HG03159 (cell line): Measurements from ENCODE around the gene STING1.
"Not testable (repeated sequence)": the region's sequence is repeated elsewhere in the genome, so short reads cannot be mapped to it uniquely, and the experiment has no call there.

Experiments
- ATAC-seq: cut with Tn5 transposase; IDR thresholded peaks from one replicate; pipeline ENCODE4 v1.9.1; 2021; ENCODE audit warnings: mild to moderate bottlenecking, moderate library complexity; ENCODE audit not compliant: unreplicated experiment

The STING1 gene

DNA sequence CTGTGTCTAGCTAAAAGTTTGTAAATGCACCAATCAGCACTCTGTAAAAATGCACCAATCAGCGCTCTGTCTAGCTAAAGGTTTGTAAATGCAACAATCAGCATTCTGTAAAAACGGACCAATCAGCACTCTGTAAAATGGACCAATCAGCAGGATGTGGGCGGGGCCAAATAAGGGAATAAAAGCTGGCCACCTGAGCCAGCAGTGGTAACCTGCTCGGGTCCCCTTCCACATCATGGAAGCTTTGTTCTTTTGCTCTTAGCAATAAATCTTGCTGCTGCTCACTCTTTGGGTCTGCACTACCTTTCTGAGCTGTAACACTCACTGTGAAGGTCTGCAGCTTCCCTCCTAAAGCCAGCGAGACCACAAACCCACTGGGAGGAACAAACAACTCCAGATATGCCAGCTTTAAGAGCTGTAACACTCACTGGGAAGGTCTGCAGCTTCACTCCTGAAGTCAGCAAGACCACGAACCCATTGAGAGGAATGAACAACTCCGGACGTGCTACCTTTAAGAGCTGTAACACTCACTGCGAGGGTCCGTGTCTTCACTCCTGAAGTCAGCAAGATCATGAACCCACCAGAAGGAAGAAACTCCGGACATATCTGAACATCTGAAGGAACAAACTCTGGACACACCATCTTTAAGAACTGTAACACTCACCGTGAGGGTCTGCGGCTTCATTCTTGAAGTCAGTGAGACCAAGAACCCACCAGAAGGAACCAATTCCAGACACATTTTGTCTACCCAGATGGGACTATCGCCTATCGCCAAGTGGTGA lies 20.7 kb upstream of the STING1 start:
- ATAC-seq = not testable (repeated sequence)

DNA sequence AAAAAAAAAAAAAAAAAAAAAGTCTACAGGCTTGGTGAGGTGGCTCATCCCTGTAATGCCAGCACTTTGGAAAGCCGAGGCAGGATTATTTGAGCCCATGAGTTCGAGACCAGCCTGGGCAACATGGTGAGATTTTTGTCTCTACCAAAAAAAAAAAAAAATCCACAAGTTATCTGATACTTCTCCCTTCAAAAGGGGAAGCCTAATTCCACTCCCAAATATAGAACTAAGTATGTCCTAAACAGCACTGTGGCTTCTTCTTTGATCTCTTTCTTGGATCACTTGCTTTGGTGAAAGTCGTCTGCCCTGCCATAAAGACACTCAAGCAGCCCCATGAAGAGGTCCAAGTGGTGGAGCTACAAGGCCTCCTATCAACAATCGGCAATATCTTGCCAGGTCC lies 18.8 kb upstream of the STING1 start:
- ATAC-seq = no peak

DNA sequence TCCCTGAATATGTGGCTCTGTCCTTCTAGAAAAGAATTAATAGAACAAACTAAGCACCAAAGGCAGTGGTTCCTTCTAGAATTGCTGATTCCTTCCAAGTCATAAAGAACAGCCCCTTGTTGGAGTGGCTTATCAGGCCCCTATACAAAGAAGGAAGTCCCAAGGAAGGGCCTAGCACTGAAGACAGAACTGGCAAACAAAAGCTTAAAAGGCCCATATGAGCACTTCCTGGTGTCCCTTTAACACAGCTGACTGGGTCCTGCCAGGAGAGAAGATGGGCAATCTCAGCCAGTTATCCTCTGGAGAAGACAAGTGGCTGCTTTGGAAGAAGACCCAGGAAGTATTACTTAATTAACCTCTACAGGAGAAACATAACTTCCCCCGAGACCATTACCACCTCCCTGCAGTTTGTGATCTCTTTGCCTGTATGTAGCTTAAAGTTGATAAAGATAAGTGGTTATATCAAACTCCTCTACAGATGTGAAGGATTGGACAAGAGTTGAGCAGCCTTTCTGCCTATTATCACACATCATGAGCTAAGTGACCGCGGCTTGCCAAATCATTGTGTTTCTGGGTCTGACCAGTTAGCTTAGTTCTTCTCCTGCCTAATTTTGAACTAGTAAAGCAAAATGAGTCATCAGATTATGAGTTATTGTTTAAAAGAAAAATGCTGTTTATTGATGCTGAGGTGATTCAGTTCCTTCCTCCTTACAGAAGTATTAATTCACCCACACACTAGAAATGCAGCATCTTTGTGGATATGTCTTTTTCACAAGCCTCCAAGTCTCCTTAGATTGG lies 13.3 kb upstream of the STING1 start:
- ATAC-seq = no peak

DNA sequence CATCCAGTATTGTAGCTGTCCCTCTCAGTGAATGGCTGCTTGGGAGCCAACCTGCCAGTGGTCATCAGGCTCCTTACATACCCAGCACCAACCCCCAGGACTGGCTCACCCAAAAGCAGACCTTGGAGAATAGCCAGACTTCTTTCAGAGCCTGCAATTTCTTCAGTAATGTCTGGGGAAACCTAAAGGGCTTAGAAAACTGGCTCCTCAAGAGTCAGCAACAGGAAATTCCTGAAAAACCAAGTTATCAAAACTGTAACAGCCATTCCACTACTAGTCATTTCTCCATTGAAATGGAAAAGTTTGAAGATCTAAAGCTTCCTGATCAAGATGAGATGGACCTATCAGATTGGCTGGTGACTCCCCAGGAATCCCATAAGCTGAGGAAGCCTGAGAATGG lies 12.3 kb upstream of the STING1 start:
- no peak for ATAC-seq

DNA sequence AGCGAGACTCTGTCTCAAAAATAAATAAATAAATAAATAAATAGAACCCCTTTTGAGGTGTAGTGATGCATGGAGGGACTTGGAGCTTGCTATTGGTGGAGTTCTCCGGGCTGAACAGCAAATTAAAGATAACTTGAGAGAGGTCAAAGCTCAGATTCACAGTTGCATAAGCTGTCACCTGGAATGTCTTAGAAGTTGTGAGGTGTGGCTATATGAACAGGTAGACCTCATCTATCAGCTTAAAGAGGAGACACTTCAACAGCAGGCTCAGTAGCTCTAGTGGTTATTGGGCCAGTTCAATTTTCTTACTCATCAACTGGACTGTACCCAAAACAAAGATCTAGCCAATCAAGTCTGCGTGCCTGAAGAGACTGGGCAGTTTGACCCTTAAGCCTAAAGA lies 11.7 kb upstream of the STING1 start:
- ATAC-seq = no peak

DNA sequence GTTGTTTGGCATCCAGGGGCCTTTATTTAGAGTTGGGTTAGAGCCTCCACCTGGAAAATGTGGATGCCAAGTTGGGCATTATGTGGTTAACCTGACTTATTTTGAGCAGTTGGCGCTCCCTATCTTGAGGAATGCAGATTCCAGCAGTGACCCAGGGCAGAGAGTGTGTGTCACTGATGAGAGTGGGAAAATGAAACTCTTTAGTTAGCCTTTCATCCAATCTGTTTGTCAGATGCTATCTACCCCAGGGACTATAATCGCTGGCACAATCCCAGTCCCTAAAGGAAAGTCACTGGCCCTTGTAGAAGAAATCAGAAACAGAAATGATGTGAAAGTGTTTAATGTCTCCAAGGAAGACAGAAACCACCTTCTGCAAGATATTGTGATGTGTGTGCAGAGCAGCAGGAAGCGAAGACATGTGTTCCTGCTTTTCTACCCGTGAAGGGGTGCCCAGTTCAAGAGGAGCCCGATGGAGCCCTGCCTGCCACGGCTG lies 10.2 kb upstream of the STING1 start:
- ATAC-seq = no peak

DNA sequence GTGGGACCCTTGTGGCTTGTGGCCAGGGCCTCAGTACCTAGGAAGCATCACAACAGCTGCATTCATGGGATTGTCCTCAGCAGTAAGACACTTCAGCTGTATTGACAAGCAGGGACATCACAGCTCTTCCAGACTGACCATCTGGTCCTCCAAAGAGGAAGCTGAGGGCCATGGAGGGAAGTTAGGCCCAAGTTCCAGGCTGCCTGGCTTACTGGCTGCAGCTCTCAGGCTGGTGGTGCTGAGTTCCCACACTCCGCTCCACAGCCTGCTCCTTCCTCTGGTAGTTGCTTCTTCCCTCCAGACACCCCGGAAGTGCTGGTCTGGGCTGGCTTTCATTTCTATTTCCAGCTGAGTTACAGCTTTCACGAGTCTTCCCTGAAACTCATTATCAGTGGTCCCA lies 5.7 kb upstream of the STING1 start:
- no peak for ATAC-seq

DNA sequence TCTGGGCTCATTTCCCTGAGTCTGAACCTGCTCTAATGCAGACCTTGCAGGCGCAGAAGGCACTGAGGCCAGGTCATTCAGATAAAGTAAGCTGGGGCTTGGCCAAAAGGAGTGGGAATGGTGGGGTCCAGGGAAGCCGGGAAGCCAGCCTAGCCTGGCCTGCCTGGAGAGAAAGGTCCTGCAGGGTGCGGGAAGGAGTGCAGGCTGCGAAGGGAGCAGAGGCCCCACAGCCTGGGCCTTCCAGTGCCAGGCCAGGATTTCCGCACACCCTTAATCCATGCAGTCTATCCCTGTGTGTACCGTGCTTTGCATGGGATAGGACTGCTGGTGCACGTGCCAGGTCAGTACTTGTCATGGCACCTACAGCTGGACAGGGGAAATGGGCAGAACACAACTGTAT lies 3.6 kb upstream of the STING1 start:
- ATAC-seq = no peak

DNA sequence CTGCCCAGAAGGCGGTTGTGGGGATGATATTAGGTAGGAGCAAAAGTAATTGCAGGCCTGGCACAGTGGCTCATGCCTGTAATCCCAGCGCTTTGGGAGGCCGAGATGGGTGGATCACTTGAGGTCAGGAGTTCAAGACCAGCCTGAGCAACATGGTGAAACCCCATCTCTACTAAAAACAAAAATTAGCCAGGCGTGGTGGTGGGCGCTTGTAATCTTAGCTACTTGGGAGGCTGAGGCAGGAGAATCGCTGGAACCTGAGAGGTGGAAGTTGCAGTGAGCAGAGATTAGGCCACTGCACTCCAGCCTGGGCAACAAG lies 291 bp upstream of the STING1 start:
- not testable (repeated sequence) for ATAC-seq

DNA sequence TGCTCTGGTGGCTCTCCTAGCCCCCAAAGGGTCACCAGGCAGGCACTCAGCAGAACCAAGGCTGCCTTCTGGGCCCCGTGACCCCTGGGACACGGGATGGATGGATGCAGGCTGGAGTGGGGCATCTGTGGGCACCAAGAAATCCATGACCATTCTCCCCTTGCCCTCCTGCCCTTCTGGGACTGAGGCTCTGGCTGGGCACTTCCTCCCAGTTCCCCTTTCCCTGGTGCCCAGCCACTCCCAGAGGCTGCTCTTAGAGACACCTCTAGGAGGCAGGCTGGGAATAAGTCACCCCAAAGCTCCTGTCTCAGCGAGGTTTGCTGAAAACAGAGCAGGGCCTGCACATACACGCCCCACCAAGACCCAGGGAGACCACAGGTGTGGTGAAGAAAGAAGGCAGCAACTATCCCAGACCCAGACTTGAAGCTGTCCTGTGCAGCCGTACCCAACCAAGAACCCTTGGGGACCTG lies 943 bp downstream of the STING1 start:
- no peak for ATAC-seq

DNA sequence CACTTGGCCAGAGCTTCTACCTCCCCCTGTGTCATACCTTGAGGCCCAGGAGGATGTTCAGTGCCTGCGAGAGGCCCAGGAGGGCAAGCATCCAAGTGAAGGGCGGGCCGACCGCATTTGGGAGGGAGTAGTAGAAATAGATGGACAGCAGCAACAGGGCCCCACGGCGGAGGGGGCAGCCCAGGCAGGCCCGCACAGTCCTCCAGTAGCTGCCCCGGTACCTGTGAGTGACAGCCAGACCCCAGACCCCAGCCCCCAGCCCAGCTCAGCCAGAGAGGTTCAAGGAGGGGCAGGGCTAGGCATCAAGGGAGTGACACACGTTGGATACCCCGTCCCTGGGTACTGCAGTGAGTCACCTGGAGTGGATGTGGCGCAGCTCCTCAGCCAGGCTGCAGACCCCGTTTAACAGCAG lies 1.4 kb downstream of the STING1 start:
- ATAC-seq = no peak

DNA sequence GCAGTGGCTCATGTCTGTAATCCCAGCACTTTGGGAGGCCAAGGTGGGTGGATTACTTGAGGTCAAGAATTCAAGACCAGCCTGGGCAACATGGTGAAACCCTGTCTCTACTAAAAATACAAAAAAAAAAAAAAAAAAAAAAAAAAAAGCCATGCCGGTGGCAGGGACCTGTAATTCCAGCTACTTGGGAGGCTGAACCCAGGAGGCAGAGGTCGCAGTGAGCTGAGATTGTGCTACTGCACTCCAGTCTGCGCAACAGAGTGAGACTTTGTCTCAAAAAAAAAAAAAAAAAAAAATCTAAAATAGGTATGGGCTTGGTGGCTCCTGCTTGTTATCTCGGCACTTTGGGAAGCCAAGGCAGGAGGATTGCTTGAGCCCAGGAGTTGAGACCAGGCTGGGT lies 2.8 kb downstream of the STING1 start:
- not testable (repeated sequence) for ATAC-seq

DNA sequence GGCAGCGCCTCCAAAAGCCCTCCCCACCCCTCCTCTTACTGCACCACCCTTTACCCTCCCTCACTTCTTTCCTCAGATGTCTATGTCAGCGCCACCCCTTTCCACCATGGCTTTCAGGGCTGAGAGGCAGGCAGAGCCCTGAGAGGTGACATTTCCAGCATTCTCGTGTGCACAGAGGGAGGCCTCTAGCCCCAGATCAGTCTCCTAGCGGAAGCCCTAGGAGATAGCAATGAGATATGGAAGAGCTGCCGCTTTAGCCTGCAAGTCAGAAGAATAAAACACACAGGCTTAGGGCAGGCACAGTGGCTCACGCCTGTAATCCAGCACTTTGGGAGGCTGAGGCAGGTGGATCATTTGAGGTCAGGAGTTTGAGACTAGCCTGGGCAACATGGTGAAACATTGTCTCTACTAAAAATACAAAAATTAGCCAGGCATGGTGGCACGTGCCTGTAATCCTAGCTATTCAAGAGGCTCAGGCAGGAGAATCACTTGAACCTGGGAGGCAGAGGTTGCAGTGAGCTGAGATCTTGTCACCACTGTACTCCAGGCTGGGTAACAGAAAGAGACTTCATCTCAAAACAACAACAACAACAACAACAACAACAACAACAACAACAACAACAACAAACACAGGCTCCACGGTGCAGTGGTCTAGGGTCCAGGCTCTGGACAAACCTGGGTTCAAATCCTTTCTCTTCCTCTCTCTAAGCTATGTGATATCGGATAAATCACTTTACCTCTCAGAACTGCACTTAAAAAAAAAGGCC lies 3.7 kb downstream of the STING1 start:
- ATAC-seq = not testable (repeated sequence)

DNA sequence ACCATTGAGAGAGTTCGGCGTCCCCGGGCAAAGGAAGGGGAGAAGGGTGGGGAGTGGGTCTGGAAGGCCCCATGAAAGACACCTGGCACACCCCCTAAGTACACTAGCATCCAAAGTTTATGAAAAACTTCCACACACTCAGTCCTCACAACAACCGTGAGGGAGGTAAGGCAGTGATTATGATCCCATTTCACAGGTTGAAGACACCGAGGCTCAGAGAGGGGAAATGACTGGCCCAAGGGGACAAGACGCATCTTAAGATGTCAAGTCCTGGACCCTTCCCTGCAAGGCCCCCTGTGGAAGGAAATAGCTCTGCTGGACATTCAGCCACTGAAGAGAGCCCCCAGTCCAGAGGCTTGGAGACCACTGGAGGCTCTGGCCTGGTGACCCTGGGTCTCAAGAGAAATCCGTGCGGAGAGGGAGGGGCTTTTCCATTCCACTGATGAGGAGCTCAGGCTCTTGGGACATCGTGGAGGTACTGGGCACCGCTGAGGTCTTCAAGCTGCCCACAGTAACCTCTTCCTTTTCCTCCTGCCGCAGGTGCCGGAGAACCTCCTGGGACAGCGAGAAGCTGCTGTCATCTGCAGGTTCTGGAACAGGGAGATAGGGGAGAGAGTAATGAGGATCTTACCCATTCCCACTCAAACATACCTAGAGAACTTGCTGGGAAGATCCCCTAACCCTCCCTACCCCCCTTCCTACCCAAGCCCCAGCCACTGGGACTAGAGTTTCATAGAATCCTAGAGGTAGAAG lies 6.5 kb downstream of the STING1 start:
- ATAC-seq = no peak

DNA sequence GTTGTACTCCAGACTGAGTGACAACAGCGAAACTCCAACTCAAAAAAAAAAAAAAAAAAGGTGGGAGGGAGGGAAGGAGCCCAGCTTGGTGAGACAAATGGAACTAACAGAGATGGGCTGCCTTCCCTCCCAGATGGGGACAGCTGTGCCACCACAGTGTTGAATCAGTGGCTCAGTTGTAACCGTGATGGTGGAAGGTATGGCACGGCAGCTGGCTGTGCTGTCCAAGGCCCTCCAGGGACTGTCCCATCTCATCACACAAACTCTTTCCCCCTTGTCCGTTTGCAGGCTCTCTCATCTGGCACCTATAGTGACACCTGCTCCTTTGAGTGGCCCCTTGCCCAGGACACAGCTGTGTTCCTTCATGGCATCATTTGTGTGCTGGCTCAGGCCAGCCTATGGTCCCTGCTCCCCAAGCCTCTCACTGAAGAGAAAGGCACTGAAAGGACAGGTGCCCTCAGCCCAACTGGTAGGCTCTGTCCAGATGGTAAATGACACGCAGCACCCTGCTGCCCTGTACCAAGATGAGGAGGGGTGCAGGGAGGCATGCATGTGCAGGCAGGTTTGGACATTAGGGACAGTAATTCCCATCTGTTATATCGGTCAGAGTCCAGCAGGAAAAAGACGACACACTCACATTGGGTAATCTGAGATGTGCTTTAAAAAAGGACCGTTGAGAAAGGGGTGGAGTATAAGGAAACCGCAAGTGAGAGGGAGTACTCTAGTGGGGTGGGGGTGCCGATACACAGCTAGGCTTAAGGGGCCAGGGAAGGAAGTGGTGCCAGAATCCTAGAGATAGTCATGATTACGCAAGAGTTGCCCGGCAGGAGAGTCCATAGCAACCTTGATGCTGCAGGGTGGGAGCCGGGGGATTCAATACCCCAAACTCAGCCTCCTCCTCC lies 7.4 kb downstream of the STING1 start:
- no peak for ATAC-seq

DNA sequence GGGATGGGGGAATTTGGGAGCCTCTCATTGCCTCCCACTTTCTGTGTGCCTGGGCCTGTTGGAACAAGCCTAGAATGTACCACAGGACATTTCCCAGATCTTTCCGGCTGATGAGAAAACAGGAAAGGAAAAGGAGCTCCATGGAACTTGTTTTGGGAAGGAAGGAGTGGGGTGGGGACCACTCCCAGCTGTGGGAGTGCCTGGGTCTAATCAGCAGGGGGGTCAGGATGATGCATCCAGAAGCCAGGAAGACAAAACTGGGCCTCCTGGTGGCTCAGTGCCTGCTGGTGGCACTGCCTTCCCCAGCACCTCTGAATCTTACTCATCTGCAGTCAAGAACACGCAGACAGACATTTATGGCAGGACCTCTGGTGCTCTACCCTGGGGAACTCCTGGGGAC lies 9.0 kb downstream of the STING1 start:
- ATAC-seq = no peak

DNA sequence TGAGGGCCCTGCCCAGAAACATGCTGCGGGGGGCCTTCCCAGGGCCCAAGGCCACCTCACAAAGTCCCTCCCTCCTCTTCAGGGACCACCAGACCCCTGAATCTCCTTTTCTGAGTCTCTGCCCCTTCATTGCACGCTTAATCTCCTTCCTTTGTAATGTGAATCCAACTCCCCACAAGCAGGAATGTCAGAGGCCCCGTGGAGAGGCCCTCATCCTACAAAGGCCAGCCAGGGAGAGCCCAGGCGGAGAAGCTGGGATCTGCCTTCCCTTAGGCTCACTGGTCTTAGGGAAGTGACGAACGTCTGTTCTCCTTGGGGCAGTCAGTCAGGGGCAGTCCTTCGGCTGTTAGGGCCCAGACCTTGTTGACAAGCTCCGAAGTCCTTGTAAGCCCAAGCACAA lies 9.5 kb downstream of the STING1 start:
- ATAC-seq = no peak

DNA sequence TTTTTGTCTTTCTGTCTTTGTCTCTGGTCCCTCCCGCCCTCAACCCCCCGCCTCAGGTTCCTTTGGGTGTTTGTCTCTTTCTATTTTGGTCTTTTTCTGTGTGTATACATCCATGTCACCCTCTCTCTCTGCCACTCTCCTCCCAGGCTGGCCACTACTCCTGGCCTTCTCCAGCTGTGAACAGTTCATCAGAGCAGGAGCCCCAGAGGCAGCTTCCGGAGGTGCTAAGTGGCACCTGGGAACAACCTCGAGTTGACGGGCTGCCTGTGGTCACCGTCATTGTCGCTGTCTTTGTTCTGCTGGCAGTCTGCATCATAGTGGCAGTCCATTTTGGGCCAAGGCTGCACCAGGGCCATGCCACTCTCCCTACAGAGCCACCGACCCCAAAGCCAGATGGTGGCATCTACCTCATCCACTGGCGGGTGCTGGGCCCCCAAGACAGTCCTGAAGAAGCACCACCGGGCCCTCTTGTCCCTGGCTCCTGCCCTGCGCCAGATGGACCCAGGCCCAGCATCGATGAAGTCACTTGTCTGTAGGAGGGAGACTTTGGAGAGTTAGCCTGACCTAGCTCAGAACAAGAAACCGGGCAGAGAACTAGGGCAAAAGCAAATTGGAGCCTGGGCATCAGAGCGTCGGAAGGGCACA lies 10.1 kb downstream of the STING1 start:
- ATAC-seq = no peak

DNA sequence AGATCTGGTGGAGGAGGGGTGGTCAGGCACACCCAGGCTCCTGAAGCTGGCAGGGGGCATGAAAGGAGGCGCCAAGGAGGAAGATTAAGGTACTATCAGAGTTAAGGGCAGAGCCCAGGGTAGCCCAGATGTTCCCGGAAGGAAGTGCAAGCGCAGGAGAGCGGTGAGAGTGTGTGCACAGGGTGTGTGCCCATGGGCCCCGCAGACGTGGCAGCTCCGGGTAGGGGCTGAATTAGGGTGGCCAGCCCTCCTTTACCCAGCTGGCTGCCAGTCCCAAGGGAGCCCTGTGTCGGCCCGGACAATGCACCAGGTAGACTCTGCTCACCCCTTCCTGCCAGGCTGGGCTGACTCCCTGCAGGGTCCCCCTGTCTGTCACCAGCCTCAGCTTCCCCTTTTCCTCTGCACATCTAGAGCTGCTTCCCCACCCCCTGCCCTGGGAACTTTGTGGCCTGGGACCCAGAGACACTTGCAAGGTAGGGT lies 11.7 kb downstream of the STING1 start, which contains the start of gene SMIM33:
Gene SMIM33 (plus strand): TSS at position 184 of the 480 bp plus-strand sequence. CDS start 118 bp downstream, at position 302.
- ATAC-seq = no peak
